Muscle of leg (tissue), 11 donors: ENCODE measurements around the gene RFFL. TPM values are rescaled to one million over a fixed set of nuclear protein-coding genes. Genes with fewer than 3 reads are reported as not detected.

Source experiments
- DNase-seq: peaks from one replicate; pipeline ENCODE4 v3.0.0; 2013
- H3K27ac ChIP-seq: one replicate; pipeline ENCODE4 v1.5.1; 2013; ENCODE audit warnings: mild to moderate bottlenecking, low read length, control low read depth
- H3K27me3 ChIP-seq: one replicate; pipeline ENCODE4 v1.6.1; 2013; ENCODE audit warnings: low read length; ENCODE audit not compliant: control insufficient read depth, insufficient read depth
- H3K36me3 ChIP-seq: one replicate; pipeline ENCODE4 v1.6.1; 2013; ENCODE audit warnings: low read length; ENCODE audit not compliant: control insufficient read depth, insufficient read depth
- H3K4me1 ChIP-seq: one replicate; pipeline ENCODE4 v1.6.1; 2013; ENCODE audit warnings: low read length; ENCODE audit not compliant: control insufficient read depth, insufficient read depth
- H3K4me3 ChIP-seq: one replicate; pipeline ENCODE4 v1.5.1; 2013; ENCODE audit warnings: low read length, control low read depth
- H3K9me3 ChIP-seq: replicated peaks from 2 replicates; pipeline ENCODE4 v1.6.1; 2013; ENCODE audit warnings: low read depth, low read length; ENCODE audit not compliant: control insufficient read depth
- WGBS: methylation state at CpG from one replicate; pipeline ENCODE4 v1.1.5; 2013; ENCODE audit warnings: missing lambda C conversion rate; ENCODE audit not compliant: insufficient coverage; 5-methylcytosine and 5-hydroxymethylcytosine counted together
- polyA plus RNA-seq, 8 donors: library from polyadenylated mRNA; unstranded; fragments of 120-200 nt; gene quantifications; one replicate each; pipeline versions ENCODE4 v1.2.1 to v1.2.3, GENCODE V29; 2013; ENCODE audit warnings: inconsistent platforms in 1 of 8, low replicate concordance in 1 of 8; ENCODE audit not compliant: insufficient read length in 8 of 8, insufficient read depth in 1 of 8
- total RNA-seq: library from RNA; stranded (reverse); fragments of 120-200 nt; gene quantifications from one replicate; pipeline ENCODE4 v1.2.4, GENCODE V29; 2013

RFFL gene
- total and polyA plus RNA-seq, 9 donors: 5.9 to 11.2 (median 8.6) TPM

DNA sequence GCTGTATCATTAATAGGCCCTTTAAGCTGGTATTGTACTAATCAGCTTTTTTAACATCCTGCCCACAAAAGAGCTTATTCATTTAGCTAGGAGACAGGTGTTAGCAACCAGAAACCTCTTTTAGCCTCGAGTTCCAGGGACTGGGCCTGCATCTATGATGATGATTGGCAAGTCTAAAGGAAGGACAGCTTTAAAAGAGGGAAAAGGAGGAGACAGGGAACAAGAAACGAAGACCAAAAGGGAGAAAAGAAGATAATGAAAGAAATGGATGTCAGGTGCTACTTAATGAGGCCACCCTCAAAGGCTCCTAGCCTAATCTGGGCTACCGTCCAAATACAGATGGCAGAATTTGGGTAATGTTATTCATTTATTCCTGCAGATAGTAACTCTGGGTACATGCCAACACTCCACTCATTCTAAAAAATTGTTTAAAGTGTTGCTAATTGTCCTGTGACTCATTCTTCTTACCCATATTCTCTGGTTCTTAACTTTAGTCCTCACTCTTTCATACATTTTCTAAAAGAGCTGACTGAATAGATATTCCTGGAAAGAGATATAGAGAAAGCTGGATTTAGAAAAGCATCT is 18.7 kb upstream of the RFFL start:
- no peaks in the 10 kb centered on the region for H3K27me3 ChIP-seq
- no peak for DNase-seq
- no peaks in the 10 kb centered on the region for H3K9me3 ChIP-seq
- no peaks in the 10 kb centered on the region for H3K36me3 ChIP-seq
- no peak overlapping the region for H3K27ac ChIP-seq
- no peak overlapping the region for H3K4me3 ChIP-seq
- no peaks in the 10 kb centered on the region for H3K4me1 ChIP-seq
- 71% methylated on average over 2 of the region's 3 CpGs for WGBS

DNA sequence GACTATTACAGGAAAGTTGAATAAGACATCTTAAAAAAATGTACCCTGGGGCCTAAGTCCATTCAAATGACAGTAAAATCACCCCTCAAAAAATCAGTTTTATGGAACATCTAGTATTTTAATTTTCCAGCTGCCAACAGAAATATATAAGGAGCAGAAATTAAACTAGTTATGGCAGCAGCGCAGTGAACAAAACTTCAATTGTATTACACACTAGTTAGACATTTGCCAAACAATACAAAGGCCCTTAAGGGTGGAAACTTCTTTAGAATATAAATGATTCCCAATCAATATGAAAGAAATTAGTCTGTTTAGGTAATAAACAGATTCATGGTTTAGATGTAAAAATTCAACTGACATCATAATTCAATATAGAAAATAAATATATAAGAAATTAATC is 18.1 kb upstream of the RFFL start:
- Histone ChIP-seq H3K4me1 (no peaks in the 10 kb centered on the region), H3K36me3 (no peaks in the 10 kb centered on the region), H3K27me3 (no peaks in the 10 kb centered on the region), H3K27ac (no peak overlapping the region), H3K4me3 (no peak overlapping the region), H3K9me3 (no peaks in the 10 kb centered on the region)
- no peak for DNase-seq
- no CpG with 5 or more reads among the region's 1 CpG for whole genome bisulfite sequencing

DNA sequence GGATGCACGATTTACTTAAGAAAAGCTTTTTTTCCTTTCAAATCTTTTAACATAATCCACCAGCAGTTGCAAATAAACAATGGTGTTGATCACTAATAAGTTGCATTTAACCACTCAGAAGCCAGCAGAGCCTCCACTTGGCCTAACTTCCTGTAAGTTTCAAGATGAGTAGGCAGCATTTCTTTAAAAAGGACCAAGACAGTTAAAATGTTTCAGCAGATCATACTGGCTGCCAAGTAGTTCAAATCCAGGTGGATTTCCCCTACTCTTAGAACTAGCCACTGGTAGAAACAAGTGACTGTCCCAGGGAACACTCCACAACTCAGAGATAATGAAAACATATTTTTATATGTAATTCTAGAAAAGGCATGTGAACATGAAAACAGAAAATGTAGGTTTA is 17.0 kb upstream of the RFFL start:
- H3K9me3 ChIP-seq: no peaks in the 10 kb centered on the region
- no peak overlapping the region for H3K4me3 ChIP-seq
- no peaks in the 10 kb centered on the region for H3K36me3 ChIP-seq
- H3K4me1 ChIP-seq: no peaks in the 10 kb centered on the region
- DNase-seq: no peak
- WGBS: no CpG with 5 or more reads among the region's 1 CpG
- H3K27ac ChIP-seq: no peak overlapping the region
- H3K27me3 ChIP-seq: no peaks in the 10 kb centered on the region

DNA sequence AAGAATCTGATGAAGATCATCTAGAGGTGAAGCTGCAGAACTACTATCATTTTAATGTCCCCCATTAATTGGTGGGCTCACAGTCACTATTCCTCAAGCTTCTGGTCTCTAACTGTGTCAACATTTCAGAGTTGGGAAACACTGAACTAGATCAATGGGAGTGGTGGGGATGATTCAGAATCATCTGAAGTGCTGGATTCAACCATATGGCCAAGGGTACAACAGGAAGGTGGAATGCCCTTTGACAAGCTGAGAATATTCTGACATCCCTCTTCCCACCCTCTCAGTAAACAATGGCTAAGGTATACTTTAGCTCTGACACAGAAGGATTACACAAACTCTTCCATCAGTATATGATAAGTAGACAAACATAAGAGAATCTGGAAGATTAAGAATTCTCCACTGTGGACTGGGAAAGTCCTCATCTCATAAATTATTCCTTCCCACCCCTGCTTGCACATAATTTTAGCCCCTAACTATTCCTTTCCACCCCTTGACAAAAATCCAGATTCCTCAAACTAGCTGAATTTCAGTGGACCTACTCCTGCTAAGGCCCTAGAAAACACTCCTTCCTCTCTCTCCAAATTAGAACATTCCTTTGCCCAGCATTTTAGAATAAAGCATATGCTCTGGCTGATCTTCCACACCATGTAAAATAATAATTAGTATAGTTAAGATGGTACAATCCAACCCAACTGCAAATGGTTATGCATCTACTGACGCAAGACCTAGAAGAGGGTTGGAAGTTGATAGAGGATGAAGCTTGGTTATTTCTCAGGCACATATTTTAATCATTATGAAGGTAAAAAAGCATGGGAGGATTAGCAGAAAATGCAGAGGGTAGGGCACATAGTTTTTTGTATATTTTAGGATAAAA is 16.3 kb upstream of the RFFL start:
- H3K27ac ChIP-seq: no peak overlapping the region
- WGBS: no CpG with 5 or more reads among the region's 1 CpG
- no peaks in the 10 kb centered on the region for H3K36me3 ChIP-seq
- no peak for DNase-seq
- H3K4me3 ChIP-seq: no peak overlapping the region
- H3K4me1 ChIP-seq: no peaks in the 10 kb centered on the region
- no peaks in the 10 kb centered on the region for H3K27me3 ChIP-seq
- H3K9me3 ChIP-seq: no peaks in the 10 kb centered on the region

DNA sequence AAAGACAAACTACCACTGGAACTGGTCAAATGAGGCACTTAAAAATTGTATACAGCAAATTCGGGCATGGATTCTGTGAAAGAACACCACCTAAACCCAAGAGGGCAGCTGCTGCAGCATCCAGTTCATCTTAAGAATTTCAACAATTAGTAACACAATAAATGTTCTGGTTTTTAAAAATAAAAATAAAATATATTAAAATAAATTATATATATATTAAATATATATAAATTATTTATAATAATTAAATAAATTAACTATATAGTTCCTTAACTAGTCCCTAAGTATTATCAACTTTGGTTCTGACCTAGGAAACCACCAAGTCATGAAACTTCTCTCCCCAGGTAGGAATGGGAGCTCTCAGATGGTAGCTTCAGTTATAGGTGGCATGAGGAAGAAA is 13.4 kb upstream of the RFFL start:
- Histone ChIP-seq H3K36me3 (no peaks in the 10 kb centered on the region), H3K27ac (no peak overlapping the region), H3K4me3 (no peak overlapping the region), H3K9me3 (no peaks in the 10 kb centered on the region), H3K27me3 (no peaks in the 10 kb centered on the region), H3K4me1 (no peaks in the 10 kb centered on the region)
- WGBS: no CpG with 5 or more reads among the region's 1 CpG
- DNase-seq: no peak

DNA sequence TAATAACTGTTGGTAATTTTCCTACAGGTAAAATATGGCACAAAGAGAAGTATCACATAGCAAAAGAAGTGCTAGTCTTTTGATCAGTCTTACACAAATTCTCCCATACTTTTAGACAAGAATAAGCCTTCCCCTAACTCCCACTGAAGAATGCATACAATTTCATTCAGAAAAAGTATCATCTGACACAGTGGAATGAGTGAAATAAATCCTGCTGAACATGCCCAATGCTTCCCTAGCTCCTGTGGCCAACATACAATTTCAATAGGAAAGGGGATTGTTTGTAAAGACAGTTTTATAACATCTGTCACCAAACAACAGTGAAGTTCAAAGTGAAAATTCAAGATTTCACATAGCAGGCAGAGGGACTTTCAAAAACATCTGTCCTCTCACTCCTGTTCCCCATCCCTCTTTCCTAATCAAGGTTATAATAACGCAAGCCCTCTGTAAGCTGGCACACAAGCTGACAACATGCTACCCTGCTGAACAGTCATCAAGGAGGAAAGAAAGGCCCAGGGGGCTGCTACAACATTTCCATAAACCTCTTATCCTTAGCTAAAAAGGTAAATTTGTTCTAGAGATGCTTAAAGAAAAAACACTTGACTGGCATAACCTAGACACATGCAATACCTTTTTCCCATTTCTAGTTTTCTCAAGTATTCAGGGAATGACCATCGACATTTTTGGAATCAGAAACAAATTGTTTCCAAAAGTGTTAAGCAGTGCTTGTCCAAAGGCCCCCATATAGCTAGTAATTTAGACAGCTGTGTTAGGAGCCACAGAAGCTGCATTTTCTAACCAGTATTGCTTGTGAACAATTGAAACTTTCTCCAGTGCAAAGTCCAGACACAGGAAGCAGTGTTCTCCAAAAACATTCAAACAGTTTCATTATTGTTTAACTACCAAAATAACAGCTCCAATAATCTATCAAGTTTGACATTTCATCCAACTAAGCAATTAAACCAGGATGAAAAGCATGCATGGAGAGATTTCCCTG is 11.5 kb upstream of the RFFL start:
- no peak for DNase-seq
- WGBS: no CpG with 5 or more reads among the region's 2 CpGs

DNA sequence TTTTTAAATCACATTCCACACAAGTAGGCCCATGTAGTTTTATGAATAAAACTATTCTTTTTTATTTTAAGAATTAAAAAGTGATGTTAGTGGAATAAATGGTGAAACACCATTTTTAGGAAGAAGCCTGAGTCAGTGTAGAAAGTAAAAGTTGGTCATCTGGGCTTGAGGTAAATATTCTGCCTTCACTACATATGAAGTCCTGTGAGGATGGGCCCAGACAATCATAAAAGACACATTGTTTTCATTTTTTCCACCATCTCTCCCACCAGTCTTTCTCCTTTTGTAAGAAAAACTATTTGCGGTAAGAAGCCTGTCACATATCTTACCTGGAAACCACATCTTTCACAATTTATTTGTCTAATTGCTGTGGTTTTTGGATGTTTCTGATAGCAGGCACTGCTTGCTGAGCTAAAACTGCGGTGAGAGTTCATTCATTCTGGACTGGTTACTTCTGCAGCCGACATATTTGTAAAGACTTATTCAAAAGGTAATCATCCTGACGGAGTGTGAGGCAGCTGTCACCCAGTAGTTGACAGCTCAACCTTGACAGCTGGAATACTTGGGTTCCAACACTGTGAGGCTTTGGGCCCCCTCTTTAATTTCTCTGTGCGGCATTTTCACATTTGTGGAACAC is 10.6 kb upstream of the RFFL start:
- Histone ChIP-seq H3K27me3 (no peaks in the 10 kb centered on the region), H3K4me1 (no peaks in the 10 kb centered on the region), H3K36me3 (no peaks in the 10 kb centered on the region), H3K9me3 (no peaks in the 10 kb centered on the region), H3K4me3 (no peak overlapping the region), H3K27ac (no peak overlapping the region)
- no peak for DNase-seq
- 92% methylated on average over 3 of the region's 5 CpGs for WGBS

More for the DNA sequence above, 11.5 kb upstream of the RFFL start:
- no peaks in the 10 kb centered on the region for H3K4me1 ChIP-seq
- H3K27ac ChIP-seq: no peak overlapping the region
- H3K27me3 ChIP-seq: no peaks in the 10 kb centered on the region
- H3K36me3 ChIP-seq: no peaks in the 10 kb centered on the region
- no peak overlapping the region for H3K4me3 ChIP-seq
- no peaks in the 10 kb centered on the region for H3K9me3 ChIP-seq

DNA sequence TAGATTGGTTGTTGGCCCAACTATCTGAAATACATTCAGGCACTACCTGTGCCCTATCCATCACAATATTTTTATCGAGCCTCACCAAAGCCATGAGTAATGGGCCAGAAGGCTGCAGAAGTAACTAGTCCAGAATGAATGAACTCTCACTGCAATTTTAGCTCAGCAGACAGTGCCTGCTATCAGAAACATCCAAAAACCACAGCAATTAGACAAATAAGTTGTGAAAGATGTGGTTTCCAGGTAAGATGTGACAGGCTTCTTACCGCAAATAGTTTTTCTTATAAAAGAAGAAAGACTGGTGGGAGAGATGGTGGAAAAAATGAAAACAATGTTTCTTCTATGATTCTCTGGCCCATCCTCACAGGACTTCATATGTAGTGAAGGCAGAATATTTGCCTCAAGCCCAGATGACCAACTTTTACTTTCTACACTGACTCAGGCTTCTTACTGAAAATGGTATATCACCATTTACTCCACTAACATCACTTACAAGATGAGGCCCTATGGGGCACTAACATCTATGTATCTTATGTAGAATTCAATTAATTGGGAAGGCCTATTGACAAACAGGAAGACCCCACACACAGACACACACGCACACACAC is 9.8 kb upstream of the RFFL start:
- Histone ChIP-seq H3K9me3 (no peaks in the 10 kb centered on the region), H3K4me3 (no peak overlapping the region), H3K36me3 (no peaks in the 10 kb centered on the region), H3K27me3 (no peaks in the 10 kb centered on the region), H3K4me1 (no peaks in the 10 kb centered on the region), H3K27ac (no peak overlapping the region)
- DNase-seq: no peak
- no CpG with 5 or more reads among the region's 3 CpGs for WGBS

DNA sequence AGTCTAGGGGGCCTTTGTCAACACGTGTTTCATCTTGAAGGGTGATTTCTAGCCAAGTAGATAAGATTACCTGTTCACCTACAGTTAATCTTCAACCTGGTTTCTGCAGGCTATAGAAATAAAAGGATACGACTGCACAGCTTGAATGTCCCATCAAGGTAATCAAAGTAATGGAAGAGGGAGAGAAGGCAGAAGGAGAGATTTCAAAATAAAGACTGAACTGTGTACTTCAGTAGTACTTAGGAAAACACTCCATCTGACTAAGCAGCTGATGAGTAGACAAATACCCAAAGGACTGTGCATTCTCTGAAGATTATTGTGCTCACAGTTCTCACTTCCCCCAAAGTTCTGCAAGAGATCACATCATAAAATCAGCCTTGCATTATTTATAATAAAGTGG is 5.8 kb upstream of the RFFL start:
- no peak for DNase-seq
- Histone ChIP-seq H3K27me3 (no peaks in the 10 kb centered on the region), H3K27ac (no peak overlapping the region), H3K36me3 (no peaks in the 10 kb centered on the region), H3K4me1 (no peaks in the 10 kb centered on the region), H3K9me3 (no peaks in the 10 kb centered on the region), H3K4me3 (no peak overlapping the region)
- no CpG with 5 or more reads among the region's 2 CpGs for WGBS
